Thyroid gland (tissue), 4 donors: ENCODE results near the gene PPM1M. TPM values are rescaled to one million over a fixed set of nuclear protein-coding genes. Genes with fewer than 3 reads are reported as not detected.

Source experiments
- DNase-seq, 2 donors: peaks; one replicate each; pipeline ENCODE4 v3.0.0-alpha.2; 2019
- H3K27ac ChIP-seq, 3 donors: fragments of 200-600 bp; sonication (generic); 1 replicate in 2 of 3; 2 replicates in 1 of 3; pipeline ENCODE4 v1.5.1; 2016 to 2019; ENCODE audit warnings: mild to moderate bottlenecking in 1 of 3, moderate library complexity in 1 of 3
- H3K27me3 ChIP-seq: fragments of 200-600 bp; sonication (generic); one replicate; pipeline ENCODE4 v1.5.1; 2019
- H3K36me3 ChIP-seq, 2 donors: fragments of 200-600 bp; sonication (generic); one replicate each; pipeline ENCODE4 v1.5.1; 2016 to 2019
- H3K4me1 ChIP-seq, 2 donors: fragments of 200-600 bp; sonication (generic); one replicate each; pipeline ENCODE4 v1.5.1; 2017 to 2019
- H3K4me3 ChIP-seq, 3 donors: fragments of 200-600 bp; sonication (generic); replicated peaks in 1 of 3; 1 replicate in 2 of 3; 2 replicates in 1 of 3; pipeline ENCODE4 v1.5.1; 2016; ENCODE audit warnings: mild to moderate bottlenecking in 1 of 3
- H3K9me3 ChIP-seq: fragments of 200-600 bp; sonication (generic); one replicate; pipeline ENCODE4 v1.5.1; 2017
- POLR2A ChIP-seq, 2 donors: fragments of 450-650 bp; IDR thresholded peaks; one replicate each; pipeline ENCODE4 v1.6.1; 2017; ENCODE audit warnings: antibody characterized with exemption in 2 of 2, mild to moderate bottlenecking in 2 of 2, moderate library complexity in 1 of 2
- WGBS, 2 donors: methylation state at CpG; one replicate each; pipeline ENCODE4 v1.1.5; 2017; 5-methylcytosine and 5-hydroxymethylcytosine counted together
- intact Hi-C: fragments of 100-400 bp; cut with DNase I; formaldehyde crosslinking; loops from one replicate; pipeline ENCODE4 v1.15.1; 2023
- total RNA-seq, 4 donors: library from RNA; depleted of rRNA; stranded (reverse); fragments of >200 nt; gene quantifications; one replicate each; pipeline ENCODE4 v1.2.3, GENCODE V29; 2016
- TF ChIP-seq, protein P1 (sequence below), 6 experiments: fragments of 200-600 bp in 3 of 6; fragments of 450-650 bp in 3 of 6; sonication (generic) in 3 of 6; IDR thresholded peaks; one replicate each; pipeline ENCODE4 v1.5.1; 2016 to 2019; ENCODE audit warnings: antibody characterized with exemption in 6 of 6, mild to moderate bottlenecking in 2 of 6, inconsistent platforms in 1 of 6, moderate library complexity in 1 of 6

PPM1M gene
- total RNA-seq, 4 donors from 2014 or later, result 15.8 to 22.8 (median 18.0) TPM

DNA sequence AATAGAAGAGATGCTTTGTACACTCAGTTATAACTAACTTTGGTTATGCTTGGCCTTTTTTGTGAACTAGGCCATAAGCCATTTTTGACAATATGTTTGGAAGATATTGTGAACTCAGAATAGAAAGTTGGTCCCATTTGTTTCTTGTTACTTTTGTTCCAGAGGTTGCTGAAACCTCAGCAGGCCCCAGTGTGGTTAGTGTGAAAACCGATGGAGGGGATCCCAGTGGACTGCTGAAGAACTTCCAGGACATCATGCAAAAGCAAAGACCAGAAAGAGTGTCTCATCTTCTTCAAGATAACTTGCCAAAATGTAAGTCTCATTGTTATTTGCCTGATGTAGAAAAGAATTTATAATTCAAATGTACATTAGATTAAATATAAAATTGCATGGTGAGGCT lies 41.9 kb upstream of the PPM1M start:
- intact Hi-C loops, result no loop called here
- 83 to 85% methylated on average over 1 of the region's 1 CpG for WGBS, 2 donors
- DNase-seq, result no peak
- no peaks in the 10 kb centered on the region for H3K27me3 ChIP-seq
- TF ChIP-seq, protein P1, sequence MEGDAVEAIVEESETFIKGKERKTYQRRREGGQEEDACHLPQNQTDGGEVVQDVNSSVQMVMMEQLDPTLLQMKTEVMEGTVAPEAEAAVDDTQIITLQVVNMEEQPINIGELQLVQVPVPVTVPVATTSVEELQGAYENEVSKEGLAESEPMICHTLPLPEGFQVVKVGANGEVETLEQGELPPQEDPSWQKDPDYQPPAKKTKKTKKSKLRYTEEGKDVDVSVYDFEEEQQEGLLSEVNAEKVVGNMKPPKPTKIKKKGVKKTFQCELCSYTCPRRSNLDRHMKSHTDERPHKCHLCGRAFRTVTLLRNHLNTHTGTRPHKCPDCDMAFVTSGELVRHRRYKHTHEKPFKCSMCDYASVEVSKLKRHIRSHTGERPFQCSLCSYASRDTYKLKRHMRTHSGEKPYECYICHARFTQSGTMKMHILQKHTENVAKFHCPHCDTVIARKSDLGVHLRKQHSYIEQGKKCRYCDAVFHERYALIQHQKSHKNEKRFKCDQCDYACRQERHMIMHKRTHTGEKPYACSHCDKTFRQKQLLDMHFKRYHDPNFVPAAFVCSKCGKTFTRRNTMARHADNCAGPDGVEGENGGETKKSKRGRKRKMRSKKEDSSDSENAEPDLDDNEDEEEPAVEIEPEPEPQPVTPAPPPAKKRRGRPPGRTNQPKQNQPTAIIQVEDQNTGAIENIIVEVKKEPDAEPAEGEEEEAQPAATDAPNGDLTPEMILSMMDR (IDR thresholded peaks at IDR 0.05), result no peak
- TF ChIP-seq POLR2A (IDR thresholded peaks at IDR 0.05), result no peak
- H3K9me3 ChIP-seq, result no peaks in the 10 kb centered on the region
- H3K4me1 ChIP-seq, result peaks cover 17 to 24% of the 10 kb centered on the region in 2 donors
- H3K36me3 ChIP-seq, result peaks cover 53 to 68% of the 10 kb centered on the region in 2 donors
- no peak overlapping the region for H3K27ac ChIP-seq
- H3K4me3 ChIP-seq, result no peak overlapping the region

DNA sequence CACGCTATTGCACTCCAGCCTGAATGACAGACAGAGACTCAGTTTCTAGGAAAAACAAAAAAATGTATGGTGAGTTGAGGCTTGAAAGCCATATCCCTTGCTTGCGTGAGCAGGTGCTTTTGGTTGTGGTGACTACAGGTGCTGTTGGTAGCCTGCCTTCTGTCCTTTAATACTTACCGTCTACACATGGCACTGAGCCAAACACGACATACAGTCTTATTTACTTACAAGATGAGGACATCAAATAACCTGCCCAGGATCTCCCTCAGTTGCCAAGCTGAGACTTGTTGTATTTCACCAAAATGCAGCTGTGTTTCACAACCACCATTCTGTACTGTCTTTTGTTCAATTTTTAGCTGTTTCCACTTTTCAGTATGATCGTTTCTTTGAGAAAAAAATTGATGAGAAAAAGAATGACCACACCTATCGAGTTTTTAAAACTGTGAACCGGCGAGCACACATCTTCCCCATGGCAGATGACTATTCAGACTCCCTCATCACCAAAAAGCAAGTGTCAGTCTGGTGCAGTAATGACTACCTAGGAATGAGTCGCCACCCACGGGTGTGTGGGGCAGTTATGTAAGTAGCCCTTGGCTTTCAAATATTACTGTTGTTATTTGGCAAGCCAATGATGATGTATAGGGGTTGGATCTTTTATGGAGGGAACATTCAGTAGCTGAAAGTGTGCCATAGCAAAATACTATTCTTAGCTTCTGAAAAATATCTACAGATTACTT lies 41.1 kb upstream of the PPM1M start:
- 73 to 78% methylated on average over 10 of the region's 10 CpGs for WGBS, 2 donors
- intact Hi-C loops, result no loop called here
- no peaks in the 10 kb centered on the region for H3K27me3 ChIP-seq
- H3K4me3 ChIP-seq, result no peak overlapping the region
- TF ChIP-seq POLR2A (IDR thresholded peaks at IDR 0.05), result no peak
- TF ChIP-seq, protein P1 (IDR thresholded peaks at IDR 0.05), result no peak
- no peaks in the 10 kb centered on the region for H3K9me3 ChIP-seq
- no peak overlapping the region for H3K27ac ChIP-seq
- H3K4me1 ChIP-seq, result peaks cover 11 to 16% of the 10 kb centered on the region in 2 donors
- peaks cover 61 to 76% of the 10 kb centered on the region in 2 donors for H3K36me3 ChIP-seq
- DNase-seq, result no peak

DNA sequence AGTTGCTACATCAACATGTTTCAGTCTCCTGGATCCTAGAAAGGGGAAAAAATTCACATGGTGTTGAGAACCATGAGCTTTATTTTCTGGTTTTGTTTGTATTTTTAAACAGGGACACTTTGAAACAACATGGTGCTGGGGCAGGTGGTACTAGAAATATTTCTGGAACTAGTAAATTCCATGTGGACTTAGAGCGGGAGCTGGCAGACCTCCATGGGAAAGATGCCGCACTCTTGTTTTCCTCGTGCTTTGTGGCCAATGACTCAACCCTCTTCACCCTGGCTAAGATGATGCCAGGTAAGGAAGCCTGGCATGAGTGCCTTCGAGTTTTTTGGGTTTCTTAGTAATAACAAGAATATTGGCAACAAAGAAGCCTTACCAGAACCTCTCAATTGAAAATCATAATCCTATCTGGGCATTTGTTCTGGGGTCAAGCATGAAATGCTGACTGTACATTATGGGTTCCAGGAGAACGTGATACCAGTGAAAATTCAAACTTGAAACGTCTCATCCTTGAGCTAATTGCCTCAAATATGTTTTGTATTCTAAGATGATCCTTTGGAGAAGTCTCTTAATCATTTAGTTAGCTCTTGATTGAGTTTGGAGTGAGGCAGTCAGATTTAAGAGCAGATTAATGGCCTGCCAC lies 39.7 kb upstream of the PPM1M start:
- peaks cover 68 to 85% of the 10 kb centered on the region in 2 donors for H3K36me3 ChIP-seq
- WGBS, 2 donors, result 71 to 85% methylated on average over 6 of the region's 6 CpGs
- intact Hi-C loops, result no loop called here
- H3K4me3 ChIP-seq, result no peak overlapping the region
- H3K9me3 ChIP-seq, result no peaks in the 10 kb centered on the region
- H3K27ac ChIP-seq, result no peak overlapping the region
- TF ChIP-seq, protein P1 (IDR thresholded peaks at IDR 0.05), result no peak
- no peak for TF ChIP-seq POLR2A (IDR thresholded peaks at IDR 0.05)
- DNase-seq, result peak in 1 of 2 donors; percentile 65
- no peaks in the 10 kb centered on the region for H3K27me3 ChIP-seq
- H3K4me1 ChIP-seq, result peaks cover 6 to 15% of the 10 kb centered on the region in 2 donors

DNA sequence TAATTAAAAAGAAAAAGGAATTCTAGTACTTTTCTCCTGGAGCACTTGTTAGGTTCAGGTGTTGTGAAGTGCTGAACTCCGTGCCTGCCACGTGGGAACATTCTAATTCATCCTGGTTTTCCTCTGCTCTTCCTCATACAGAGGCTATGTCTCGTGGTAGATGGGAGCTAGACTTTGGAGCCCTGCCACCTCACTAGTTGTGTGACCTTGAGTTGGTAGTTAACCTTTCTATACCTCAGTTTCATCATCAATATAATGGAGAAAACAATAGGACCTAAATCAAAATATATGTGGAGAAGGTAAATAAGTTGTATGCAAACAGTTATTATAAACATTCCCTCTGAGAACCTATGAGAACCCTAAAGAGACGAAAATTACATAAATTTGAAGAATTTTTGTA lies 37.0 kb upstream of the PPM1M start:
- DNase-seq, result no peak
- WGBS, 2 donors, result 94 to 95% methylated on average over 4 of the region's 4 CpGs
- no peaks in the 10 kb centered on the region for H3K27me3 ChIP-seq
- peaks cover 3 to 15% of the 10 kb centered on the region in 2 donors for H3K4me1 ChIP-seq
- H3K4me3 ChIP-seq, result no peak overlapping the region
- no peaks in the 10 kb centered on the region for H3K9me3 ChIP-seq
- no peak for TF ChIP-seq POLR2A (IDR thresholded peaks at IDR 0.05)
- TF ChIP-seq, protein P1 (IDR thresholded peaks at IDR 0.05), result no peak
- intact Hi-C loops, result no loop called here
- no peak overlapping the region for H3K27ac ChIP-seq
- H3K36me3 ChIP-seq, result peaks cover 84 to 96% of the 10 kb centered on the region in 2 donors

DNA sequence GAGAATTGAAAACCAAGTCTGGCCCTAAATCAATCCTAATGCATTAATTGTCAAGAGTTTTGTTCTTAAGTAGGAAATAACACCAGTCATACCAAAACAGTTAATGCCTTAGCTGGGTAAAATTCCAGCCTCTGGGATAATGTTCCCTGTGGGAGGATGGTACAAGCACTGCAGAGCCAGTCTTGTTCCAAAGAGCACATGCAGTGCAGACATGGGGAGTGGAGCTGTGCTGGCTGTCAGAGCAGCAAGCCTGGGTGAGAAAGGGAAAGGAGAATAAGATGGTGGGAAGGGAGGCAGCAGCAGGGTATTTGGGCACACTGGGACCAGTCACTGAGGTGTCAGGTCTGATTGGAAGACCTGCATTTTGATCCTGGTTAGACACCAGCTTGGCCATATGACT lies 35.5 kb upstream of the PPM1M start:
- Histone ChIP-seq H3K36me3 (peaks cover 86 to 96% of the 10 kb centered on the region in 2 donors), H3K27me3 (no peaks in the 10 kb centered on the region), H3K27ac (no peak overlapping the region), H3K4me3 (no peak overlapping the region), H3K9me3 (no peaks in the 10 kb centered on the region), H3K4me1 (peaks cover 0 to 9% of the 10 kb centered on the region in 2 donors)
- DNase-seq, result no peak
- TF ChIP-seq, protein P1 (IDR thresholded peaks at IDR 0.05), result no peak
- no peak for TF ChIP-seq POLR2A (IDR thresholded peaks at IDR 0.05)
- intact Hi-C loops, result no loop called here
